WERI-Rb-1 (cell line): Measurements from ENCODE around the gene PRKCA.
"Not testable (repeated sequence)": the region's sequence is repeated elsewhere in the genome, so short reads cannot be mapped to it uniquely, and the experiment has no call there.

Experiments used
- DNase-seq: peaks from one replicate; pipeline ENCODE4 v3.0.0-alpha.2; 2020
- H3K27ac ChIP-seq: fragments of 250-450 bp; sonication (Bioruptor Pico); 2 replicates; pipeline ENCODE4 v1.5.1; 2020; ENCODE audit warnings: mild to moderate bottlenecking, moderate library complexity
- H3K27me3 ChIP-seq: fragments of 250-450 bp; sonication (Bioruptor Pico); 2 replicates; pipeline ENCODE4 v1.5.1; 2021; ENCODE audit warnings: mild to moderate bottlenecking, low read depth, moderate library complexity; ENCODE audit not compliant: insufficient read depth, severe bottlenecking
- H3K36me3 ChIP-seq: fragments of 250-450 bp; sonication (Bioruptor Pico); 2 replicates; pipeline ENCODE4 v1.5.1; 2020; ENCODE audit warnings: mild to moderate bottlenecking, moderate library complexity
- H3K4me3 ChIP-seq: 2 replicates; pipeline ENCODE4 v1.5.1; 2011; ENCODE audit warnings: low read depth, mild to moderate bottlenecking, control low read depth, low read length
- H3K9me3 ChIP-seq: fragments of 250-450 bp; sonication (Bioruptor Pico); 2 replicates; pipeline ENCODE4 v1.5.1; 2021; ENCODE audit warnings: mild to moderate bottlenecking, moderate library complexity; ENCODE audit not compliant: severe bottlenecking
- TF ChIP-seq, protein P1 (sequence below): IDR thresholded peaks from 2 replicates; pipeline ENCODE4 v1.5.1; 2011; ENCODE audit warnings: low read depth, mild to moderate bottlenecking, control low read depth, inconsistent platforms, low read length

PRKCA gene

DNA sequence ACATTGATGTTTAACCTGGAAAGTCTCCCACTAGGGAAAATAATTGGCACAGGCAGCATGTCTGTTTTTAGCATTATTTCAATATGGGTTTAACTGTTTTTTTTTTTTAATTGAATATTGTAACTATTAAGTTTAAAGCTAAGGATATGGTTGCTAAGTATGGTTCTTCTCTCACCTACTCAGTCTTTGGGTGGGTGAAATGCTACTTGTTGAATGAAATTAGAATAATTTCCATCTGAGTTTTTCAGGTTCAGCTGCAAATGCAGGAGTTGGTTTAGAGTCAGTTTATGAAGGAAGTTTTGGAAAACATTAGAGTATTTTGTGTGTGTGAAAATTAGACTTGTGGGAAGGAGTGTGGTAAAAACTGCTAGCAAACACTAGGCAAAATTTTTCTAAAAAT lies 93.5 kb downstream of the PRKCA start:
- H3K27ac ChIP-seq = no peak overlapping the region
- TF ChIP-seq, protein P1, sequence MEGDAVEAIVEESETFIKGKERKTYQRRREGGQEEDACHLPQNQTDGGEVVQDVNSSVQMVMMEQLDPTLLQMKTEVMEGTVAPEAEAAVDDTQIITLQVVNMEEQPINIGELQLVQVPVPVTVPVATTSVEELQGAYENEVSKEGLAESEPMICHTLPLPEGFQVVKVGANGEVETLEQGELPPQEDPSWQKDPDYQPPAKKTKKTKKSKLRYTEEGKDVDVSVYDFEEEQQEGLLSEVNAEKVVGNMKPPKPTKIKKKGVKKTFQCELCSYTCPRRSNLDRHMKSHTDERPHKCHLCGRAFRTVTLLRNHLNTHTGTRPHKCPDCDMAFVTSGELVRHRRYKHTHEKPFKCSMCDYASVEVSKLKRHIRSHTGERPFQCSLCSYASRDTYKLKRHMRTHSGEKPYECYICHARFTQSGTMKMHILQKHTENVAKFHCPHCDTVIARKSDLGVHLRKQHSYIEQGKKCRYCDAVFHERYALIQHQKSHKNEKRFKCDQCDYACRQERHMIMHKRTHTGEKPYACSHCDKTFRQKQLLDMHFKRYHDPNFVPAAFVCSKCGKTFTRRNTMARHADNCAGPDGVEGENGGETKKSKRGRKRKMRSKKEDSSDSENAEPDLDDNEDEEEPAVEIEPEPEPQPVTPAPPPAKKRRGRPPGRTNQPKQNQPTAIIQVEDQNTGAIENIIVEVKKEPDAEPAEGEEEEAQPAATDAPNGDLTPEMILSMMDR = no peak
- no peaks in the 10 kb centered on the region for H3K27me3 ChIP-seq
- H3K4me3 ChIP-seq = no peak overlapping the region
- H3K36me3 ChIP-seq = no peaks in the 10 kb centered on the region
- DNase-seq = no peak
- no peaks in the 10 kb centered on the region for H3K9me3 ChIP-seq

DNA sequence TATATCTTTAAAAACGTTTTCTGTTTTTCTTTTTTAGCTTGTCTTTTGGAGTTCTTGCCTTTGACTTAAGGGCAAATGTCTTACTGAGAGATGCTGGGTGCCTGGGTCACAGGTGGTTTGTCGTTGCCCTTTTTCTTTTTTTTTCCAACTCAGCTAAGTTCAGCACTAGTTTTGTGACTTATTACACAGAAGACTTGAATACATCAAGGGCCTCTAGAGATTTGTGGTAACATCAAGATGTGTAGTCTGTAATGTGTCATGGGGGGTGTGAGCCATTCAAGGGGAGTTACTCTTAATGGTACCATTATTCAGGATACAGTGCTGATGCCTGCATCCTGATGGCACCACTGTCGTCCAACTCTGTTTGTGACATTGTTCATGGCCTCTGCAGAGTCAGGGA lies 95.1 kb downstream of the PRKCA start:
- H3K27ac ChIP-seq = no peak overlapping the region
- H3K9me3 ChIP-seq = no peaks in the 10 kb centered on the region
- TF ChIP-seq, protein P1 = no peak

DNA sequence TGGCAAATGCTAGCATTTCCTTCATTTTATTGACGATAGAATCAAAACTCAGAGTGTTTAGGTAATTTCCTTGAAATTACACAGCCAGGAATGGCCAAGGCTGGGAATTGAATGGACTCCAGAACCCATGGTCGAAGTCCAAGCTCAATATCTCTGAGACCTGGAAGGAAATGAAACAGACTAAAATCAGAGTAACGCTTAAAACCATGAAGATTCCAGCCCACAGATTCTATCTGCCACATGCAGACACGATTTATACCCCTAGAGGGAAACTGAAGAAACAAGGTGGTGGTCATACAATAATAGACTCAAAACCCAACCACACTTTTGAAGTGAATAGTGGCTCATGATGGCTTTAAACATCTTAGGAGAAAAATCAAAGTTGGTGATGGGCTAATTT lies 95.6 kb downstream of the PRKCA start:
- Histone ChIP-seq H3K4me3 (no peak overlapping the region), H3K36me3 (no peaks in the 10 kb centered on the region), H3K9me3 (no peaks in the 10 kb centered on the region), H3K27ac (no peak overlapping the region), H3K27me3 (no peaks in the 10 kb centered on the region)
- TF ChIP-seq, protein P1 = no peak
- no peak for DNase-seq

More for the DNA sequence above, 95.1 kb downstream of the PRKCA start:
- no peaks in the 10 kb centered on the region for H3K27me3 ChIP-seq
- no peaks in the 10 kb centered on the region for H3K36me3 ChIP-seq
- DNase-seq = no peak
- no peak overlapping the region for H3K4me3 ChIP-seq

DNA sequence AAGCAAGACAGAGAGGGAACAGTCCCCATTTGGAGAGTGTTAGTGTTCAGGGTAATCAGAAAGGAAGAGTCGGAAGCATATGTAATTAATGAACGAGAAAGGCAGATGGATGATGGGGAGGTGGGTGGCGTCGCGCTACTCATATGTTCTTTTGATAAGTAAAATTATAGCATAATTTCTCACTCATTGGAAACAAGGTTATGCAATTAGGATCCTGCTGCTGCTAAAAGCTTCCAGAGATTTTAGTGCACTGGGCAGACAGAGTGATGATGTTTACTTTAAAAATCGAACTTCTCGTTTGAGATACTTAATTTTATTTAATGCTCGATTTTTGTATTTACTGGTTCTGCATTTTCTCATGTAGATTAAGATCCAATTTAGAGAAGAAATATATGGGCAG lies 96.2 kb downstream of the PRKCA start:
- TF ChIP-seq, protein P1 = no peak
- no peak overlapping the region for H3K27ac ChIP-seq
- no peak for DNase-seq

DNA sequence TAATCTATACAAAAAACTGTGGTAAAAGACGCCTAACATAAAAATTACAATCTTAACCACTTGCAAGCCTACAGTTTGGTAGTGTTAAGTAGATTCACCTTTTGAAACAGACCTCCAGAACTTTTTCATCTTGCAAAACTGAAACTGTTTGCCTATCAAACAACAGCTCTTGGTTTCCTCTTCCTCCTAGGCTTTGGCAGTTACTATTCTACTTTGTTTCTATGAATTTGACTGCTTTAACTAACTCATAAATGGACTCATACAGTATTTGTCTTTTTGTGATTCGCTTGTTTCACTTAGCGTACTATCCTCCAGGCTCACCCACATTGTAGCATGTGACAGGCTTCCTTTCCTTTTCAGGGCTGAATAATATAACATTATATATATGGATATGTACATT lies 97.0 kb downstream of the PRKCA start:
- Histone ChIP-seq H3K9me3 (no peaks in the 10 kb centered on the region), H3K36me3 (no peaks in the 10 kb centered on the region), H3K27ac (no peak overlapping the region), H3K4me3 (no peak overlapping the region), H3K27me3 (no peaks in the 10 kb centered on the region)
- DNase-seq = no peak
- TF ChIP-seq, protein P1 = no peak

More for the DNA sequence above, 96.2 kb downstream of the PRKCA start:
- H3K4me3 ChIP-seq = no peak overlapping the region
- H3K36me3 ChIP-seq = no peaks in the 10 kb centered on the region
- H3K27me3 ChIP-seq = no peaks in the 10 kb centered on the region
- no peaks in the 10 kb centered on the region for H3K9me3 ChIP-seq

DNA sequence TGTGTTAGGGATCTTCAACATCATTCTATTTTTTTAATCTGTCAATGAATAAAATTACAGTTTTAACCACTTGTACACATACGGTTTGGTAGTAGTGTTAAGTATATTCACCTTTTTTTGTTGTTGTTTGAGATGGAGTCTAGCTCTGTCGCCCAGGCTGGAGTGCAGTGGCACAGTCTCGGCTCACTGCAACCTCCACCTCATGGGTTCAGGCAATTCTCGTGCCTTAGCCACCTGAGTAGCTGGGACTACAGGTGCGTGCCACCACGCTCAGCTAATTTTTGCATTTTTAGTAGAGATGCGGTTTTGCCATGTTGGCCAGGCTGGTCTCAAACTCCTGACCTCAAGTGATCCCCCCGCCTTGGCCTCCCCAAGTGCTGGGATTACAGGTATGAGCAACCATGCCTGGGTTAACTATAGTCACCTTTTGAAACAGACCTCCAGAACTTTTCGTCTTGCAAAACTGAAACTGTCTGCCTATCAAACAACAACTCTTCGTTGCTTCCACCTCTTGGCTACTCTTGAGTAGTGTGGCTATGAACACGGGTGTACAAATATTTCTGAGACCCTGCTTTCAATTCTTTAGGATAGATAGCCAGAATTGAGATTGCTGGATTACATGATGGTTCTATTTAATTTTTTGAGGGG lies 97.8 kb downstream of the PRKCA start:
- not testable (repeated sequence) for H3K27ac ChIP-seq

More for the DNA sequence above, 97.8 kb downstream of the PRKCA start:
- not testable (repeated sequence) for H3K4me3 ChIP-seq, H3K27me3 ChIP-seq, DNase-seq, H3K9me3 ChIP-seq, H3K36me3 ChIP-seq
